Fibroblast of lung (primary cell): ENCODE results near the gene TLR10.

Experiments
- EZH2 ChIP-seq: IDR thresholded peaks from 2 replicates; pipeline ENCODE4 v1.5.1; 2012; ENCODE audit warnings: low read length, control low read depth, mild to moderate bottlenecking; ENCODE audit errors: missing control alignments
- TF ChIP-seq, protein P1 (sequence below), 2 donors: IDR thresholded peaks in 1 of 2; conservative IDR thresholded peaks in 1 of 2; 1 replicate in 1 of 2; 2 replicates in 1 of 2; pipeline ENCODE4 v1.5.1; 2011 to 2012; ENCODE audit warnings: low read length in 2 of 2, control low read depth in 1 of 2, inconsistent platforms in 1 of 2, low read depth in 1 of 2, mild to moderate bottlenecking in 1 of 2

DNA sequence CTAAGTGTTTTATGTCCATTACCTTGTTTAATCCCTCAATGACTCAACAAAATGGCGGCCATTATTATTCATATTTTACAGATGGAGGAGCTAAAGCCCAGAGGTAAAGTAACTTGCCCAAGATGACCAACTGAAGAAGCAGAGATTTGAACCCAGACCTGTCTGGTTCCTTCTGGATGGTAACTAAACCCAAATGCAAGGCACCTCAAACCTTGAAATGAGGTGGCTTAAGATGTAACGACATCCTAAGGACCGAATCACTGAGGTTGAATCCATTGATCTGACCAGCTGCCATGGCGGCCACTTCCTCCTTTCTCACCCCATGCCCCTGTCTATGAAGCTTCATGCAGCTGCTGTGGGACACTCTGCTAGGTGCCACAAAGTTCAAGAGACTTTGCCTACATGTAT is 932 bp downstream of the TLR10 start:
- TF ChIP-seq, protein P1, sequence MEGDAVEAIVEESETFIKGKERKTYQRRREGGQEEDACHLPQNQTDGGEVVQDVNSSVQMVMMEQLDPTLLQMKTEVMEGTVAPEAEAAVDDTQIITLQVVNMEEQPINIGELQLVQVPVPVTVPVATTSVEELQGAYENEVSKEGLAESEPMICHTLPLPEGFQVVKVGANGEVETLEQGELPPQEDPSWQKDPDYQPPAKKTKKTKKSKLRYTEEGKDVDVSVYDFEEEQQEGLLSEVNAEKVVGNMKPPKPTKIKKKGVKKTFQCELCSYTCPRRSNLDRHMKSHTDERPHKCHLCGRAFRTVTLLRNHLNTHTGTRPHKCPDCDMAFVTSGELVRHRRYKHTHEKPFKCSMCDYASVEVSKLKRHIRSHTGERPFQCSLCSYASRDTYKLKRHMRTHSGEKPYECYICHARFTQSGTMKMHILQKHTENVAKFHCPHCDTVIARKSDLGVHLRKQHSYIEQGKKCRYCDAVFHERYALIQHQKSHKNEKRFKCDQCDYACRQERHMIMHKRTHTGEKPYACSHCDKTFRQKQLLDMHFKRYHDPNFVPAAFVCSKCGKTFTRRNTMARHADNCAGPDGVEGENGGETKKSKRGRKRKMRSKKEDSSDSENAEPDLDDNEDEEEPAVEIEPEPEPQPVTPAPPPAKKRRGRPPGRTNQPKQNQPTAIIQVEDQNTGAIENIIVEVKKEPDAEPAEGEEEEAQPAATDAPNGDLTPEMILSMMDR (conservative IDR thresholded peaks at IDR 0.05 in 1 of 2, IDR thresholded peaks at IDR 0.05 in 1 of 2; ENCODE audit: low read depth in 1 of 2, low read length in 2 of 2): no peak
- TF ChIP-seq EZH2: no peak
